ENCODE results near the gene DCC.

- TF ChIP-seq, protein P1, sequence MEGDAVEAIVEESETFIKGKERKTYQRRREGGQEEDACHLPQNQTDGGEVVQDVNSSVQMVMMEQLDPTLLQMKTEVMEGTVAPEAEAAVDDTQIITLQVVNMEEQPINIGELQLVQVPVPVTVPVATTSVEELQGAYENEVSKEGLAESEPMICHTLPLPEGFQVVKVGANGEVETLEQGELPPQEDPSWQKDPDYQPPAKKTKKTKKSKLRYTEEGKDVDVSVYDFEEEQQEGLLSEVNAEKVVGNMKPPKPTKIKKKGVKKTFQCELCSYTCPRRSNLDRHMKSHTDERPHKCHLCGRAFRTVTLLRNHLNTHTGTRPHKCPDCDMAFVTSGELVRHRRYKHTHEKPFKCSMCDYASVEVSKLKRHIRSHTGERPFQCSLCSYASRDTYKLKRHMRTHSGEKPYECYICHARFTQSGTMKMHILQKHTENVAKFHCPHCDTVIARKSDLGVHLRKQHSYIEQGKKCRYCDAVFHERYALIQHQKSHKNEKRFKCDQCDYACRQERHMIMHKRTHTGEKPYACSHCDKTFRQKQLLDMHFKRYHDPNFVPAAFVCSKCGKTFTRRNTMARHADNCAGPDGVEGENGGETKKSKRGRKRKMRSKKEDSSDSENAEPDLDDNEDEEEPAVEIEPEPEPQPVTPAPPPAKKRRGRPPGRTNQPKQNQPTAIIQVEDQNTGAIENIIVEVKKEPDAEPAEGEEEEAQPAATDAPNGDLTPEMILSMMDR (IDR thresholded peaks at IDR 0.05; ENCODE audit: low read length): no peak
- TF ChIP-seq EZH2phosphoT487 (IDR thresholded peaks at IDR 0.05; ENCODE audit: low read length) (no peak), EZH2 (optimal IDR thresholded peaks at IDR 0.05; ENCODE audit: low read depth, low read length) (no peak)
Observed at GRCh38 chr18:52620926-52621439, 281.0 kb downstream of the DCC start.

Measured in MM.1S (cell line).